SK-MEL-5 (cell line): ENCODE measurements around the gene PKIG. TPM values are rescaled to one million over a fixed set of nuclear protein-coding genes. Genes with fewer than 3 reads are reported as not detected.
A peak's percentile ranks its signal among the peaks of the same experiment; 100 is the strongest.

Source experiments
- DNase-seq: peaks from one replicate; pipeline ENCODE4 v3.0.0-alpha.2; 2016; ENCODE audit warnings: low read depth, low spot score
- in situ Hi-C: cut with HindIII; loops from 2 replicates; pipeline ENCODE4 v1.10.0; 2016; ENCODE audit warnings: low sequenced_read_pairs, high pct_unique_total_duplicates, low pct_unique_long_range_greater_than_20kb
- total RNA-seq: library from RNA; depleted of rRNA; stranded (reverse); fragments of >200 nt; shearing (Covaris generic); gene quantifications from 2 replicates; pipeline ENCODE4 v1.2.3, GENCODE V29; 2014

The PKIG gene
- total RNA-seq, 1 experiment from 2014 or later: 32.7 TPM

DNA sequence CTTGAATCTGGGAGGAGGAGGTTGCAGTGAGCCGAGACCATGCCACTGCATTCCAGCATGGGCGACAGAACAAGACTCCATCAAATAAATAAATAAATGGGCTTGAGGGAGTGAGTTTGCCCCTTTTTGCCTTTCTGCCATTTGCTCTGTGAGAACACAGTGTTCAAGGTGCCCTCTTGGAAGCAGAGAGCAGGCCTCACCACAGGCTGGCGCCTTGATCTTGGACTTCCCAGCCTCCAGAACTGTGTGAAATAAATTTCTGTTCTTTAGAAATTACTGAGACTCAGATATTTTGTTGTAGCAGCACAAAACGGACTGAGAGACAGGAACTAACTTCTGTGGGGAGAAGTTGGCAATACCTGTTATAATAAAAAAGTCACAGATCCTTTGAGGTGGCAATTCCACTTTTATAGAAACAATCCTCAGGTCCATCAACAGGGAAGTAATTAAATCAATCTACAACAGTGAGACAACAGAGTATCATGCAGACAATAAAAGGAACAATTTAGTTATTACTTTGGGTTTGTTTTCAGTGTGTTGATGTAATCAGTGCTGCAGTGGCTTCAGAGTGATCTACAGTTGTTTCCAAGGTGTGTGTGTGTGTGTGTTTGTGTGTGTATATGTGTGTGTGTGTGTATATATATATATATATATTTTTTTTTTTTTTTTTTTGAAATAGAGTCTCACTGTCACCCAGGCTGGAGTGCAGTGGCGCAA lies 24.5 kb downstream of the PKIG start:
- no peak for DNase-seq

DNA sequence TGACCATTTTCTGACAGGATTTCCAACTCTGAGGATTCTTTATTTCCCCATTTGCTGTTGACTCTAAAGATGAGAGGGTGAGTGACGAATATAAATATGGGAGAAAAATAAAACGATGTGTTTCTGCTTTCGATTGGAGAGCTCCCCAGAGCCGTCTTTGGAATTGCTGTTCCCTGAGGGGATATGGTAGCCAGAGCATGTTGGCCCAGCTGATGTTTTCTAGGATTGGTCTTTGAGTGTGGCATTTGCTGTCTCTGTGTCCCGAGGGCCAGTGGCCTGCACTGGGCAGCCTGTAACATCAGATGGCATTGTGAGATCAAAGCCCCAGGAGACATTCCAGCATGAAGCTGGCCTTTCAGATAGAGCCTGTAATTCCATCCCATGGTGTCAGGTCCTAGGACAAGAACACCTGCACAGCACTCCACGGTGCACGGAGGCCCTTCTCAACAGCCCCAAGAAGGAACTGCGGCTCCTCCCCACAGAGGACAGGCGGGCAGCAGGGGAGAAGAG lies 26.7 kb downstream of the PKIG start:
- in situ Hi-C loops: no loop called here
- peak; percentile 24 for DNase-seq

More for the DNA sequence above, 24.5 kb downstream of the PKIG start:
- in situ Hi-C loops: no loop called here

DNA sequence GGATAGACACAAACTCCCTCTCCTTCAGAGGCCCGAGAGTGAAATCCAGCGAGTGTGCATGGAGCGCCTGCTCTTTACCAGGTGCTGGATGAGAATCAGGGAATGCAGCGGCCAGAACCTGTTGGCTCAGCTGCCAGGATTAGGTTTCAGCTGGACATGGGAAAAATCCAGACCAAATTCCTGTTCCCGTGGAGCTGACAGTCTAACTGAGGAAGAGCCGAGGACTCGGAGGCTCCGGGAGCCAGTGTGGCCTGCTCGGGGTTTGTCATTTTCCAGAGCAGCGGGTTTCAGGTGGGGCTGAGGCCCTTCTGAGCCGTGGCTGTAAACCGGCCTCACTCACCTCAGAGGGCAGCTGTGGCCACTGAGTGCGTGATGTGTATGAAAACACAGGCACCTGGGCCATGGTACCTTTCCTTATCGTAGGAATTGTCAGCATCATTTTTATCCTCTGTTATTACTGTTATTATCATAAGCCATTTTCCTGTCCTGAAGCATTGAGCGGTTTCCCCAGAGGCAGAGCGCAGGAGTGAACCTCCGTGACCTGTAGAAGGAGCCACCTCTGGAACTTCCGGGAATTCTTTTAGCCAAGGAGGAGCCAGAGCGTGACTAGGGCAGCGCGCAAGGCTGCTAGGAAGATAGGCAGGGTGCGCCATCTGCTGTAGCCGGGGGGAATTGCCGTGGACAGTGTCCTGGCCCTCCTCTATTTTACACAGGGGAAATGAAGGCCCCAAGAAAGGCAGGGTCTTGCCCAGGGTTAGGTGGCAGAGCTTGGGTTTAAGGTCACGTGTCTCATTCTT lies 27.3 kb downstream of the PKIG start:
- in situ Hi-C loops: no loop called here
- DNase-seq: peak; percentile 92

DNA sequence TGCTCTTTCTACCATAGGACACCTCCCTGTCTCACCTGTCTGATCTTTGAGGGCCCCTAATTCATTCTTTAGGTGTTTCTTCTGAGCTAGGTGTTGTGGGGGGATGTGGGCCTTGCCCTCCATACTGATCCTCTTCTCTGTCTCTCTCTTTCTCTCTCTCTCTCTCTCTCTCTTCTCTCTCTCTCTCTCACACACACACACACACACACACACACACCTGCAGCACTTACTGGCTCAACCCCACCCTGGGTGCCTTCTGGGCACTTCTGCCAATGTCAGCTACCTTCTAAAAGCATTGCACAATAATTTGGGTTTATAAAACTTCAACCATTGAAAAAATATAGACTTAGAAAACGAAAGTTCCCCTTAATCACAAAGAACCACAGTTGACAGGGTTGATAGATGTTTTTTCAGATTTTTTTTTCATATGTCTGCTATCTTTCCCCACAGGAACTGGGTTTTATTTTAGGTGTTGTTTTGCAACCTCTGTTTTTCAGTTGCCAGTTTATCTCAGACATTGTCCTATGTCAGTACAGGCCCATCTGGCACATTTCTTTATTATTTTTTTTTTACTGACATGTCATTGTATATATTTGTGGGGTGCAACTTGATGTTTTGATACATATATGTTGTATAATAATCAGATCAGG lies 28.1 kb downstream of the PKIG start:
- in situ Hi-C loops: no loop called here
- DNase-seq: no peak

DNA sequence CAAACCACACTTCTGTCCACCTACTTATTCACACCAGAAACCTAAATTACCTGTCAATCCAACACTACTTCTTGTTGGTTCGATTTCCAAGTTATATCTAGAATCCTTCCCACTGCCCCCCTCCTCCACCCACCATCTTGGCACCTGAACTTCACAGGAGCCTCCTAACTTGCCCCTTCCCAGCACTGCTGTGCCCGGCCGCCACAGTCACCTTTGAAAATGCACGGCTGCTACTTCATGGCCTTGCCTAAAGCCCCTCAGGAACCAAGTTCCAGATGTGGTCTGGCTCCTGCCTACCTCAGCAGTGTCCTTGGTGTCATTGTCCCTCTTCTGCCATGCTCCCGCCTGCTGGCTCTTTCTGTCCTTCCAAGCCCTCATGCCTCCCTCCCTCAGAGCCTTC lies 31.2 kb downstream of the PKIG start:
- DNase-seq: no peak
- in situ Hi-C loops: no loop called here

DNA sequence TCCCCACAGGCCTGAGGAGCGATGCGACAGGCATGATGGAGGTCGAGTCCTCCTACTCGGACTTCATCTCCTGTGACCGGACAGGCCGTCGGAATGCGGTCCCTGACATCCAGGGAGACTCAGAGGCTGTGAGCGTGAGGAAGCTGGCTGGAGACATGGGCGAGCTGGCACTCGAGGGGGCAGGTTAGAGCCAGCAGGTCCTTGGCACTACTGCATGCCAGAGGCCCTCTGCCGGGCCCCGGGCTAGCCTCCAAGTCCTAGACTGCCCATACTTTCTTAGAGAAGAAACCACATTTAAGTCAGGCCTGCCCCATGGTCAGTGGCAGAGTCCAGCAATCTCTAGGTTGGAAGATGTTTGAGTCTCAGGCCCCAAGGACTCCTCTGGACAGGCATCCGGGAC lies 32.1 kb downstream of the PKIG start:
- no peak for DNase-seq
- in situ Hi-C loops: no loop called here

DNA sequence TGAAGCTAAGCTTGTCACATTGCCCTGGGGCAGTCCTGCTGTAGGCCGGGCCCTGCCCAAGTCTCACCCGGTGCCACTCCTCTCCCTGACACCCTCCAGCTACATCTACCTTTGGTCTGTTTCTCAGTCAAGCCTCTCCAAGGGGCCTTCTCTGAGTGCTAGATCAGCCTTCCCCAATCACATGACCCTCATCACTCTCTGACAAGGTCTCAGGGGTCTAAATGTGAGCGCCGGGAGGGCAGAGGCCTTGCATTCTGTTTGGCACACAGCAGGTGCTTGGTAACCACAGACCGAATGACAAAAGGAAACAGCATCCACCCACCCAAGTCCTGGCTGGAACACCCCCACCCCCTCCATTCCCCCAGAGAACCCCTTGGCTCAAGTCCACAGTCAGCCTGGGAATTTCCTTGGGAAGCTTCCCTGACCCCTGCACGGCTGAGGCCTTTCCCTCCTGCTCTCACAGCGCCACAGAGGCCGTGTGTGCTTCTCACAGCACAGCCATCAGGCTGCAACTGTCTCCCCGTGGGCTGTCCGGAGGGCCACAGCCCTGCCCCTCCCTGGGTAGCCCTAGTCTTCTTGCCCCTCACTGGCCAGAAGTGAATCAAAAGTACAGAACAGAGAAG lies 32.9 kb downstream of the PKIG start:
- in situ Hi-C loops: no loop called here
- DNase-seq: no peak

DNA sequence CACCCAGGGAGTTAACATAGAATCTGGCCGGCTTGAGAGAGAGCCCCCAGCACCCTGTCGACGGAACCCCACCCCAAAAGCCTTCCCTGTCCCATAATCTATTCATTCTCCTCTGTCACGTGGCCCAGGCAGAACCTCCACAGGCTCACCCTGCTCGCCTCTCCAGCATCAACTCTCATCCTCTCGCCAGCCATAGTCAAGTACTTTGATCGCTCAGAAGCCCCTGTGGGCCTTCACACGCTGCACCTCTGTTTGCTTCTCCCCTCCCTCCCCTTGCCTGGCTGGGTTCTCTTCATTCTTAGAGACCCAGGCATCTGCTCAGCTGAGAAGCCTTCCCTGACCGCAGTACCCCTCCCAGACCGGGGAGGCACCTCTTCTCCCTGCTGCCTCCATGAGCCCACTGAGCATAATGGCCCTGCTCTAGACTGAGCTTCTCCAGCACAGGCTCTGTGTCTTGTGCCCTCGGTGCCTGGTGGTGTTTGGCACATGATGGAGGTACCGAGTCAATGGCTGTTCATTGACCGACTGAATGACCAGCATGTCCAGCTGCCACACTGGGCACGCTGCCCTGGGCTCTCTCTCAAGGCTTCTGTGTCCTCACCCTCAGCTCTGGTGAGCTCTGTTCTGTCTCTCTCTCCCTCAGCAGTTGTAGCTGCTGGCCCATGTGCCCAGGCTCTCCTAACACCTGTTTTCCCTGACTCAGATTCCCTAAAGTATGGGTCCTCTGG lies 33.7 kb downstream of the PKIG start:
- in situ Hi-C loops: no loop called here
- no peak for DNase-seq

DNA sequence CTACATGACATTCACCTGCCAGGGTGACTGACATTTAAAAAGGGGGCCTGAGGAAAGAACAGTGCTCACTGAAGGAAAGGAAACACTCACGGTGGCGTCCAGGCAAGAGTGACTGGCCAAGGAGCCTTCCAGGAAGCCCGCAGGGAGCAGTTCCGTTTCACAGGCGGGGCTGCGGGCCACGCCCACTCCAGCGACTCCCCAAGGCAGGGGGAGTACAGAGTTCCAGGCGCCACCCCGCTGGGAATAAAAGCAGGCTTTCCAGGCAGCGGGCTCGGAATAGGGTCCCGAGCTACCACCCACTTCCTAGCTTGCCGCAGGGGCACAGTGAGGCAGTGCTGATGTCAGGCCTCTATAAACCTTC lies 34.2 kb downstream of the PKIG start:
- in situ Hi-C loops: no loop called here
- DNase-seq: no peak

DNA sequence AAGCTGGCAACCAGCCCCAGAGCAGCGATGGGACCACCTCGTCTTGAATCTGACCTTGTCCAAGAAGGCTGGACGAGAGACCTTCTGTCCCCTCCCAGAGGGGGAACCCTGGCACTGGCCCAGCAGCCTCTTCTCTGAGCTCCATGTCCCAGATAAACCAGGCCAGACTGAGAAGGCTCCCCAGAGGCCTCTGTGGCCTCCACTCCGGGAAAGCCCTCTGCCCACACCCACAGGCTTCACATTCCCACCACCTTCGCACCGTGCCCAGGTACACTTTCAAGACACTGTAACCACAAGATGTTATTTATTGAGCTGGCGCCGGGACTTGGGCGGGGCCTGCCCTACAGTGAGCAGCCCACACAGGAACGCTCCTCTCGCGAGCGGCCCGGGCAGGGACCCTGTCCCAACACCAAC lies 35.9 kb downstream of the PKIG start:
- in situ Hi-C loops: no loop called here
- no peak for DNase-seq

DNA sequence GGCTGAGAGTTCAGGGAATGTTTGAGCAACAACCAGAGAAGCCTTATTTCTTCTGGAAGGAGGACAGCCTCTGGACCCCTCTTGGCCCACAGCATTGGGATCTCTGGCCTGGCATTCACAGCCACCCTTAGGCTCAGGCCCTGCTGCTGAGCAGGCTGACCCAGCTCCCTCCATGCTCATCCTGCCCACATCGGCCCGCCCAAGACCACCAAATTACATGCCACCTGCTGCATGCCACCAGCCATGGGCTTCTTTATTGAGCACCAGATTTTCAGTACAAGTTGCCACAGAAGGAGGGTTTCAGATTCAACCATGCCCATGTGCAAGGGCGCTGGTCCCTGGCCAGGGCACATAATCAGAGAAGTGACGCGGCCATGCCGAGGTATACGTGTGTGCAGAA lies 36.9 kb downstream of the PKIG start:
- DNase-seq: no peak
- in situ Hi-C loops: no loop called here

DNA sequence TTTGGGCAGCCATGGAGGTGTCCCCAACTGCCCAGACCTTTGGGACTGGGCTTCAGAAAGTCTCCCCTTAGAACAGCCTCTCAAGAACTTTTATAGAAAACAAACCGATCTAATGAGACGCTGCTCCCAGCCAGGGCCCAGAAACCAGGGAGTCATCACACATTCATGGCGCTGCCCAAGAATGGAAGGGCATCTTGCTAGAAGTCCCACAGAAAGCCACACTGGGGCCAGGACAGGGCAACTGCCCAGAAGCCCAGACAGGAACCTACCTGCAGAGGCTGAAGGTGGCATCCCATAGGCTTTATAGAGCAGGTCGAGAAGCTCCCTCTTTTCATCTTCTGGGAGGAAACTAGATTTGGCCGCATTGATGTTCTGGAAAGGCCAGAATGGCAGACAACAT lies 37.7 kb downstream of the PKIG start:
- in situ Hi-C loops: no loop called here
- DNase-seq: no peak

DNA sequence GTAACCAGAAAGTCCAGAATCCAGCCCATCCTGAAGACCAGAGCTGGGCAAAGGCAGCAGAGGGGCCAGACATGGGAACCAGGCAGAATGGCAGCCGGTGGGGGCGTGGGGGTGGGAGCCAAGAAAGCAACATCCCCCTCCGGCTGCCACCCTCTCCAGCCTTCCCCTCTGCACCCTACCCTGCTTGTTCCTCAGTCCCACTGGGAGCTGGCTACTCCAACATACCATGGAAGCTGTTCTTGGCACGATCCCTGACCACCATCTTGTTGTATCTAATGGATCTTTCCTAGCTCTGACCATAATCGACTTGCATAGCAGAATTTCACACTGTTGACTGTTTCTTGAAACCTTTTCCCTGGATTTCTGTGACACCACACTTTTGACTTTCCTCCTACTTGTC lies 38.9 kb downstream of the PKIG start:
- no peak for DNase-seq
- in situ Hi-C loops: no loop called here

DNA sequence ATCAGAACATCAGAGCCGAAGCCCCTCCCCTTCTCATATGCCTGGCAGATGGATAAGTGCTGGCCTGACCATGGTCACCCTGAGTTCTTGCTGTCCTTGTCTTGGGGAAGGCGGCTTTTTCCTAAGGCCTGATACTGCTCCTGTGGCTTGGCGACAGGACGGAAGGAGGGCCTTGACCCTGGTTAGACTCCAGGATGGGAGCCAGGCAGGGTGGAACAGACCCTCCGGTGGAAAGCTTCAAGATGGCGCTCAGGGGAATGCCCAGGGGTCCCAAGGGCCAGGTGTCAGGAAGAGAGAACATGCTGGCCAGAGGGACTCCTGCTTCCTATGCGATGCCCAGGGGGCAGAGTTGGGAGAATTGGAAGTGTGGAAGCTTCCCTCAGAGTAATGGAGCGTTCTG lies 39.6 kb downstream of the PKIG start:
- DNase-seq: no peak
- in situ Hi-C loops: no loop called here

DNA sequence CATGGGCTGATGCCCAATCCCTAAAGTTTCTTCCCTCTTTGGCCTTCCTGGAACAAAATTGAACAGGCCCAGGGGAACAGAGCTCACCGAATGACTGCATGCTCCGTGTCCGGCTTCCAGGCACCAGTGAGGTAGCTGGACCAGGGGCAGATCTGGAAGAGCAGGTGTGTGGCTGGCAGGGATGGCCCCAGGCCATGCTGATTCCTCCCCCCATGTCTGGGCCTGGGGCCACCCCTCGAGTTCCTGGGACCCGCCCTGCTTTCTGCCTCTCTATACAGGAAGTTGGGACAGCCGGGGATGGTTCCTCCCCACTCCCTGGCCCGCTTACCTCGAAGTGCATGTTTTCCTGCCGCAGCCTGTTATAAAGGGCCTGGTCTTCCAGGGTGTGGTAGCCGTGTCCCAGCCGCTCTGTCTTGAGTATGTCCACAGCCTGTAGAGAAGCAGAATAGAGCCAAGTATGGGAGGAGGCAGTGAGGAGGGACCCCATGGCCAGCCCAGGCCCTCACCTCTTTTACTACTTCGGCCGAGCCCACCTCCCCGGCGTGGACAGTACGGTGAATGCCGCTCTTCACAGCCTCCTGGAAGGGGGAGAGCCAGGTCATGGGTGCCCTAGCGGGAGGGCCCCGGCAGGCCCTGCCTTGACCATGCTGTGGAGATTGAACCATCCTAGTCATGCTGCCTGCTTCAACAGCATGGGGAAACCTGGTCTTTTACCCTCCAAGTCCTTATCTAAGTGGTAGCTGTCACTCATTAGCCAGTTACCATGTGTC lies 40.3 kb downstream of the PKIG start:
- in situ Hi-C loops: no loop called here
- no peak for DNase-seq

DNA sequence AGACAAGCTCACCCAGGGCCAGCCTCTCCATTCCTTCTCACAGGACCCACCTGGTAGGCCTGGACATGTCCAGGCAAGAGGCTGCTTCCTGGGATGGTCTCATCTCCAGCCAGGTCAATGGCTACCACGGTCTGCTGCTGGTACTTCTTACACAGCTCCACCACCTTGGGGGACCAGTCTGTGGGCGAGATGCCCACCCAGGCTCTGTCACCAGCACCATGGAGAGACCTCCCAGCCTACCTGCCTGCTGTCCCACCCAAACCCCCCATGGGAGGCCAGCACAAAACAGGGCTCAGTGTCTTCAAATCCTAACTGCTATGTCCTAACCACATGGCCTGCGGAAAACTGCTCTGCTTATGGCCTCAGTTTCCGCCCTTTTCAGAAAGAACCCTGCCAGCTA lies 41.8 kb downstream of the PKIG start:
- in situ Hi-C loops: no loop called here
- no peak for DNase-seq

DNA sequence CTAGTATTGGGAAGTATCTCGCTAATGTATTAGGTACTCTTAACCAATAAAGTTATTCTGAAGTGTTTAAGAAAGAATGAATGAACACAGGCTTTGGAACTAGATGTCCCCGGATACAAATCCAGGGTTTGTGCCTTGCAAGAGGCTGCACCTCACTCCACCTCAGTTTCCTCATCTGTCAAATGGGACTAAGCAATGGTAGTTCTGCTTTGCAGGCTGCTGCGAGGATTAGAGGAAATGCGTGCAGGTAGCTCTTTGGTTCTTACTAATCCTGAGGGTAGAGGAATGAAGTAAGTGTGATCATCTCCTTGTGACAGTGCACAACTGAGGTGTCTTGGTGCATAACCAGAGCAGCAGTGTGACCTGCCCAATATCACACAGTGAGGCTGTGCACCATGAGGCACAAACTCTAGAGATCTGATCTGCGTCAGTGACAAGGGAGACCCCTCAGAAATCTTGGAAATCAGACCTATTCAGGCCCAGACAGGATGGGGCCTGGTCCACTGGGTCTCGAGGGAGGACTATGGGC lies 42.4 kb downstream of the PKIG start:
- DNase-seq: no peak

More for the DNA sequence above, 42.4 kb downstream of the PKIG start:
- in situ Hi-C loops: no loop called here
